Adrenal gland (tissue), 12 donors: Measurements from ENCODE around the gene NFIB. TPM values are rescaled to one million over a fixed set of nuclear protein-coding genes. Genes with fewer than 3 reads are reported as not detected.

Experiments
- DNase-seq, 7 donors: peaks; one replicate each; pipeline ENCODE4 v3.0.0-alpha.2; 2019 to 2020
- H3K27ac ChIP-seq, 5 donors: fragments of 200-600 bp; sonication (generic) in 4 of 5; 1 replicate in 3 of 5; 2 replicates in 2 of 5; pipeline versions ENCODE4 v1.5.1 to v1.8.0; 2016 to 2020; ENCODE audit warnings: mild to moderate bottlenecking in 1 of 5
- H3K27me3 ChIP-seq: fragments of 200-600 bp; 2 replicates; pipeline ENCODE4 v1.8.0; 2021
- H3K36me3 ChIP-seq, 2 donors: fragments of 200-600 bp; replicated peaks in 1 of 2; 1 replicate in 1 of 2; 2 replicates in 1 of 2; pipeline versions ENCODE4 v1.5.1 to v1.8.0; 2018 to 2022
- H3K4me1 ChIP-seq, 2 donors: fragments of 200-600 bp; replicated peaks in 1 of 2; 1 replicate in 1 of 2; 2 replicates in 1 of 2; pipeline versions ENCODE4 v1.5.1 to v1.8.0; 2018 to 2021
- H3K4me3 ChIP-seq, 4 donors: fragments of 200-600 bp; sonication (generic) in 3 of 4; one replicate each; pipeline ENCODE4 v1.5.1; 2016 to 2018
- H3K9me3 ChIP-seq, 3 donors: fragments of 200-600 bp; sonication (generic) in 1 of 3; replicated peaks in 1 of 3; 1 replicate in 2 of 3; 2 replicates in 1 of 3; pipeline versions ENCODE4 v1.5.1 to v1.8.0; 2016 to 2021
- POLR2A ChIP-seq, 2 donors: fragments of 450-650 bp; IDR thresholded peaks; one replicate each; pipeline ENCODE4 v1.6.1; 2017; ENCODE audit warnings: antibody characterized with exemption in 2 of 2, mild to moderate bottlenecking in 2 of 2, moderate library complexity in 1 of 2
- WGBS, 4 donors: extraction: QIAGEN DNeasy Blood & Tissue Kit in 2 of 4; methylation state at CpG; one replicate each; pipeline versions ENCODE4 v1.1.5 to v1.1.7; 2013 to 2017; 5-methylcytosine and 5-hydroxymethylcytosine counted together
- intact Hi-C, 2 donors: fragments of 100-400 bp; cut with DNase I; formaldehyde crosslinking; loops; one replicate each; pipeline versions ENCODE4 v1.14.1 to v1.15.0; 2022 to 2023
- polyA plus RNA-seq, 3 donors: library from polyadenylated mRNA; stranded (reverse); fragments of 200-250 nt in 2 of 3; fragments of 350-450 nt in 1 of 3; fragmentation: Illumina TruSeq in 1 of 3; extraction: RNeasy Lipid Tissue Mini Kit (QIAGEN cat#74804) in 1 of 3; gene quantifications; one replicate each; pipeline ENCODE4 v1.2.3, GENCODE V29; 2013 to 2014
- total RNA-seq, 9 donors: library from RNA; depleted of rRNA in 4 of 9; stranded (reverse); fragments of >200 nt in 4 of 9; fragments of 120-200 nt in 1 of 9; fragmentation: NEBNext Ultra II Directional in 1 of 9; extraction: Animal tissue kit (Norgen Biotek cat#: 25700) in 1 of 9; gene quantifications; one replicate each; pipeline versions ENCODE4 v1.1.0 to v1.2.4, GENCODE V29; 2013 to 2023
- TF ChIP-seq, protein P1 (sequence below), 6 experiments: fragments of 450-650 bp in 4 of 6; fragments of 200-600 bp in 2 of 6; sonication (generic) in 1 of 6; IDR thresholded peaks; 1 replicate in 5 of 6; 2 replicates in 1 of 6; pipeline versions ENCODE4 v1.5.1 to v1.8.0; 2016 to 2021; ENCODE audit warnings: antibody characterized with exemption in 6 of 6, mild to moderate bottlenecking in 2 of 6, moderate library complexity in 1 of 6
- donor health status: healthy with polysubstance abuse.
- donor health status: Bipolar disorder and iron deficiency.
- donor health status: DM: yes; HTN: yes; CAD: no.
- donor health status: DM: no; HTN: no; CAD: no.
- donor health status: DM: no; HTN: no; CAD: no.
- donor health status: DM: yes; HTN: yes; CAD: no.

Gene NFIB
- total and polyA plus RNA-seq, 12 donors = 10.9 to 84.1 (median 43.0) TPM

DNA sequence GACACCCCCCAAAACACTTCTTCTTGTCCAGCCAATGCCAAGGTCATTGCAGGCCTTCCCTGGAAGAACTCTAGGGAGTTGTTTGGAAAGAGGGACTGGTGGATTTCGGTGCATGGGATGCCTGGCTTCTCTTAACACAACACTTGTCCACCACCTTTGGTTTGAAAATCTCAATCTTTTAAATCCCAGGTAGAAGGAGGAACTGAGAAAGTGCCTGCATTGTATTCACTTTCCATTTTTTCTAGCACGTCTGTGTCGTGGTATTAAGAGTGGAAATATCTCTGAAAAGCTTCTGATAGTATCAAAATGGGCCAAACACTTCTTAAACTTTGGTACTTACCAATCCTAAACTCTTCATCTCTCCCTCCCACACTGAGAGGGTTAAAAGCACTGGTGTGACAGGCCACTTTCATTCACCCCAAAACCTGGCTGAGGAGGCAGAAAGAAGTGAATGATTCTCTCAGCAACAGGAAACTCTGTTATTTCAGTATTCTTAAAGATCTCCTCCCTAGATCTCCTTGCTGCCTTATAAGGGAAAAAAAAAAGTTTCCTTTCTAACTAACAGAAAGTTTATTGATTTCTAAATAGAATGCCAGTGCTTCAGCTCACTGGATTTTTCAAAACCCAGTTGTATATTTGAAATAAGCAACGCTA is 3.9 kb upstream of the NFIB start:
- no peak for DNase-seq
- intact Hi-C loops = no loop called here
- H3K4me1 ChIP-seq = peaks cover 0 to 40% of the 10 kb centered on the region in 2 donors
- no peaks in the 10 kb centered on the region for H3K27me3 ChIP-seq
- peak overlapping the region in 3 of 5 donors; percentile 68 to 82 (median 77) for H3K27ac ChIP-seq
- TF ChIP-seq, protein P1, sequence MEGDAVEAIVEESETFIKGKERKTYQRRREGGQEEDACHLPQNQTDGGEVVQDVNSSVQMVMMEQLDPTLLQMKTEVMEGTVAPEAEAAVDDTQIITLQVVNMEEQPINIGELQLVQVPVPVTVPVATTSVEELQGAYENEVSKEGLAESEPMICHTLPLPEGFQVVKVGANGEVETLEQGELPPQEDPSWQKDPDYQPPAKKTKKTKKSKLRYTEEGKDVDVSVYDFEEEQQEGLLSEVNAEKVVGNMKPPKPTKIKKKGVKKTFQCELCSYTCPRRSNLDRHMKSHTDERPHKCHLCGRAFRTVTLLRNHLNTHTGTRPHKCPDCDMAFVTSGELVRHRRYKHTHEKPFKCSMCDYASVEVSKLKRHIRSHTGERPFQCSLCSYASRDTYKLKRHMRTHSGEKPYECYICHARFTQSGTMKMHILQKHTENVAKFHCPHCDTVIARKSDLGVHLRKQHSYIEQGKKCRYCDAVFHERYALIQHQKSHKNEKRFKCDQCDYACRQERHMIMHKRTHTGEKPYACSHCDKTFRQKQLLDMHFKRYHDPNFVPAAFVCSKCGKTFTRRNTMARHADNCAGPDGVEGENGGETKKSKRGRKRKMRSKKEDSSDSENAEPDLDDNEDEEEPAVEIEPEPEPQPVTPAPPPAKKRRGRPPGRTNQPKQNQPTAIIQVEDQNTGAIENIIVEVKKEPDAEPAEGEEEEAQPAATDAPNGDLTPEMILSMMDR (IDR thresholded peaks at IDR 0.05) = no peak
- TF ChIP-seq POLR2A (IDR thresholded peaks at IDR 0.05) = no peak
- no peaks in the 10 kb centered on the region for H3K36me3 ChIP-seq
- WGBS, 4 donors = 65 to 80% (median 76%) methylated on average over 4 of the region's 4 CpGs
- H3K4me3 ChIP-seq = no peak overlapping the region
- no peaks in the 10 kb centered on the region for H3K9me3 ChIP-seq

DNA sequence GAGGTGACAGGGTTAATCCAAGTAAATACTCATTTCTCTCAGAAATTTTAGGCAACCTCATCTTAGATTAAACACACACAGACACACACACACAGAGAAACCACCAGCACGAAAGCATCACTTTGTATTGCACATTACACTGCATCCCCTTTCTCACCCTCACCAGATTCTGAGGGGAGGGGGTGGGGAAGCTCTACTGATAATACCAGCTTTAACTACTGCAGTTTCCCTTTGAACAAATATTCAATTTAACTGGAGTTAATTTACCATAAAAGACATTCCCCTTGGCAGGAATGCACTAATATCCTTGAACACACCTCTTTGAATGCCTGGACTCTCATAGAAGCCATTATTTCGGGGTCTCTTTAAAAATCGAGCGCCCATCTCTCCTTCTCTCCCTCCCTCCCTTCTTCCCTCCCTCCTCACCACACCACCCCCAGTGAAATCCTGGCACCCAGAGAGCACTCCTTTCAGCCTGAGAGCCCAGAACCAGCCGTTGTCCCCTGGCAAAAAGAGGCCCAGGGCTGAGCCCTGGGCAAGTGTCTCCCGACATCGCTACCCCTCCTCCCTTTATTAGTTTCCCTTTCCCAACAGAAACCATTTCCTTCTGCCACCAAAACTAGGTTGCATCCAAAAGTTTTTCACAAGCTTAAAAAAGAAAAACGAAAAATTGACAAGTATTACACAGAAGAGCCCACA is 2.8 kb upstream of the NFIB start:
- TF ChIP-seq, protein P1 (IDR thresholded peaks at IDR 0.05) = no peak
- no peak for TF ChIP-seq POLR2A (IDR thresholded peaks at IDR 0.05)
- Histone ChIP-seq H3K4me1 (peaks cover 0 to 42% of the 10 kb centered on the region in 2 donors), H3K9me3 (no peaks in the 10 kb centered on the region), H3K4me3 (peak overlapping the region in 1 of 4 donors; percentile 79), H3K27ac (peak overlapping the region in 3 of 5 donors; percentile 77 to 99 (median 82)), H3K36me3 (no peaks in the 10 kb centered on the region), H3K27me3 (no peaks in the 10 kb centered on the region)
- intact Hi-C loops = no loop called here
- WGBS, 4 donors = 70 to 82% (median 74%) methylated on average over 8 of the region's 8 CpGs
- DNase-seq = no peak

DNA sequence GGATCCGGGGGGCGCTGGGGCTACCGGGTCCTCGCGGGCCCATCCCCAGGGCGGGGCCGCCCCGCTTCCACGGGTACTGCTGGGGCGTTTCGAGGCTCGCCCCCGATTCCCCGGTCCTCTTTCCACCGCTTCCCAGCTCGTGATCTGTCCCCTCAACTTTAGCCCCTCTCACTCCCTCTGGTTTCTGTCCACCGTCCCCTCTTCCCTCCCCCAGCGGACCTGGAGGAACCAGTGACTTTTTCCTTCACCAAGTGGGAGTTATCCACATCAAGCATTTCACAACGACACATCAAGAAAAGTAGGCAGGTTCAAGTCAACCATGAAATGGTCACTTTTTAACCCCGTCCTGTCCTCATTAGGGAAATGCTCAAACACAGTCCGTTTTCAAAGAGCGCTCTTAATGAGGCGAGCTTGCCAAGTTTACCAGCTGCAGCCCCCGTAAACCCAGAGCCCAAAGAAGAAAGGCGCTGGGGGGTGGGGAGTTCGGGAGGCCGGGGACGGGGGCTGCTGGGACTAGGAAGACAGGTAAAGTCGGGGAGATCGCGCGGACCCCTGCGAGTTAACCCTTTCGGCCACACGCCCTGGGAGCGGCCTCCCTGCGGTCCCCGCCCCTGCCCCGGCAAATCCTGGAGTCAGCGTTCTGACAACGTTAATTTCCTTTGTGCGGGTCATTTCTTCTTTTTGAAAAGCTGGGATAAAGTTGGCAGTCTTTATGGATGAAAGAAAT is 2.1 kb upstream of the NFIB start:
- DNase-seq = peak; percentile 31 to 60 (median 42)
- intact Hi-C loops = no loop called here
- H3K9me3 ChIP-seq = no peaks in the 10 kb centered on the region
- TF ChIP-seq POLR2A (IDR thresholded peaks at IDR 0.05) = peak in 1 of 2 donors; percentile 49
- TF ChIP-seq, protein P1 (IDR thresholded peaks at IDR 0.05) = no peak
- WGBS, 4 donors = 3 to 6% (median 4%) methylated on average over 37 to 42 of the region's 42 CpGs
- H3K27ac ChIP-seq = peak overlapping the region in 4 of 5 donors; percentile 73 to 99 (median 80)
- H3K27me3 ChIP-seq = no peaks in the 10 kb centered on the region
- H3K4me3 ChIP-seq = peak overlapping the region; percentile 35 to 79 (median 48)
- no peaks in the 10 kb centered on the region for H3K36me3 ChIP-seq
- peaks cover 0 to 43% of the 10 kb centered on the region in 2 donors for H3K4me1 ChIP-seq
